Activated CD4-positive, alpha-beta T cell treated with anti-CD3 and anti-CD28 coated beads, Interleukin-2, amount 50 U/mL, for 24 hours (primary cell): ENCODE measurements around the gene SEMA4D.
"Not testable (repeated sequence)": the region's sequence is repeated elsewhere in the genome, so short reads cannot be mapped to it uniquely, and the experiment has no call there.

Experiments
- DNase-seq, 2 donors: peaks; one replicate each; pipeline ENCODE4 v3.0.0-alpha.2; 2020; ENCODE audit warnings: low read depth in 1 of 2, low spot score in 1 of 2

SEMA4D gene

DNA sequence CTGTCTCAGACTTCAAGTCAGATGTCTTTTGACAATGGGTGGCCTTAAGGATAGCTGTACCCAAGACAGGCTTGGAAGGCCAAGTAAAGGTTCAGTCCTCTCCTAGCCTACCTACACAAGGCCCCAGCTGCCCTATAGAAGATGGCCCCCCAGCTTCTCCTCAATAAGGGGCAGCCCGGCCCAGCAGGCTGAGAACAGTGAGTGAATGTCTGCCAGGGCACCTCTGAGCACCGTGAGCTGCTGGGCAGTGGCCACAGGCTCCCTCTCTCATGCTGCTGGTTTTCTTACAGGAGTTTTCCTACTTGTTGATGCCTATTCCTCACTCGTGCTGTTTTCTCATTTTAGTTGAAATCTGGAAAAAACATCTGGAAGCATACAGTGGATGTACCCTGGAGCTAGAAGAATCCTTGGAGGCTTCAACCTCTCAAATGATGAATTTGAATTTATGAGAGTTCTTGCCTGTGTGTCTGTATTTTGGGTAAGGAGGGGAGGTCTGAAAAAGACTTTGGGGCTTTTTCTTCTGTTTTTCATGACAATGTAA, 139.5 kb downstream of the SEMA4D start:
- DNase-seq, result no peak

- DNase-seq, result no peak
Observed at GRCh38 chr9:89357331-89358197, 140.3 kb downstream of the SEMA4D start.

DNA sequence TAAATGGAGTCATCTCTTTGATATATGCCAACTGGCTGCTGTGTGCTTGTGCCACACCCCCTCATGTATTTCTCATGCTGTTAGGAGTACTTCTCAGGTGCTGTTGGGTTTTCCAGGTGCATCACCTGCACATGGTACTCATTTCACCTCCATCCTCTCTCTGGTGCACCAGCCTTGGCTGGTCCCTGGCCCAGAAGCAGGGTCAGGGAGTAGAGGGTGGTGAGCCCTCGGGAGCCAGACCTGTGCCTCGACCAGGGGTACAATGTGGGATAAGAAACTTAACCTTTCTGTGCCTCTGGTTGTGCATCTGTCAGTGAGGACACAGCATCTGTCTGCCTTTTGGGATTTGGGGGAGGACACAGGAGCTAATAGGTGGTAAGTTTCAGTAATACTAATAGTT, 141.1 kb downstream of the SEMA4D start:
- no peak for DNase-seq

GRCh38 chr9:89354471-89354870, 143.4 kb downstream of the SEMA4D start:
- no peak for DNase-seq

GRCh38 chr9:89353989-89354388, 143.9 kb downstream of the SEMA4D start:
- DNase-seq, result no peak

DNA sequence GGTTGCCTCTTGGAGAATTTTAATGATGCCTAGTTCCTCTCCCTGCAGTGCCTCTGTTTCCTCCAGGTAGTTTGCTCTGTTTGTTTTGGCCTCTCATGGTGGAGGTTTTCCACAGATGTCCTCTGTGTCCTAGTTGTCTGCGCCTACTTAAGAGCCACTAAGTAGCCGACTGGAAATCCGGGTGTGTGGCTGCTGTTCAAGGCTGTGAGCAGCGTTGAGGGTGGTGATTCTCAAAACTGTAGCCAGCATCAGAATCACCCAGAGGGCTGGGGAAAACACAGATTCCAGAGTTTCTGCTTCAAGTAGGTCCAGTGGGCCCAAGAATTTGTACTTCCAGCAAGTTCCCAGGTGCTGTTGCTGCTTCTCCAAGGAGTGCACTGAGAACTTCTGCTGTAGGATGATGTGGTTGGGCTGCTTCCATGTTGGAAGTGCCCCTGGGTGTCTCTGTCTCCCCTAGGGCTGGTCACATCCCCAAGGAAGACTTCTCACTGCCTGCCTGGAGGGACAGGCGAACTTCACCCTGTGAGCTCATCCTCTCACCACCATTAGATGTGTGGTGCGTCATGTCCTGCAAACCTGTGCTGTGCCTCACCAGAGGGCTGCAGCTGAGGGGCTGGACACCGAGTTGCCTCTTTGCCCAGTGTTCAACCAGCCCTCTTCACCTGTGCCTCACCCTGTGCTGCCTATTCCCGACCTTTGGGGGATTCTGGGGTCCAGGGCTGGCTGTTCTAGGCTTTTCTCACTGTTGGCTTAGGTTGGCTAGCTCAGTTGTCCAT, 144.9 kb downstream of the SEMA4D start:
- no peak for DNase-seq

DNA sequence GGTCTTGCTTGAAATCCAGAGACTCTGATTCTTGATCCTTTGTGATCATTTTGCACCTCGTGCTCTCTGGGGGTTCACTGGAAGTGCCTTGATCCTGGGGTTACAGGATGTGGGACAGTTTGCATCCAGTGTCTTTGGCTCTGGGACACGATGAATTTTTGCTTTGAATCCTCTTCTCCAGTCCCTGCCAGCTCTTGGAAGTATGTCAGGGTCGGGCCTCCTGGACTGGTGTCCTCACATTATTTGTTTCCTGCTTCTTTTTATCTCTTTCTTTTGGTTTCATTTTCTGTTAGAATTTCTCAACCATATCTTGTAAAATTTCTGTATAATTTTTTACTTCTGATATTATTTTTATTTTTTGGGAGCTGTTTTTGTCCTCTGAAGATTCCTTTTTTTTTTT, 145.5 kb downstream of the SEMA4D start:
- no peak for DNase-seq

DNA sequence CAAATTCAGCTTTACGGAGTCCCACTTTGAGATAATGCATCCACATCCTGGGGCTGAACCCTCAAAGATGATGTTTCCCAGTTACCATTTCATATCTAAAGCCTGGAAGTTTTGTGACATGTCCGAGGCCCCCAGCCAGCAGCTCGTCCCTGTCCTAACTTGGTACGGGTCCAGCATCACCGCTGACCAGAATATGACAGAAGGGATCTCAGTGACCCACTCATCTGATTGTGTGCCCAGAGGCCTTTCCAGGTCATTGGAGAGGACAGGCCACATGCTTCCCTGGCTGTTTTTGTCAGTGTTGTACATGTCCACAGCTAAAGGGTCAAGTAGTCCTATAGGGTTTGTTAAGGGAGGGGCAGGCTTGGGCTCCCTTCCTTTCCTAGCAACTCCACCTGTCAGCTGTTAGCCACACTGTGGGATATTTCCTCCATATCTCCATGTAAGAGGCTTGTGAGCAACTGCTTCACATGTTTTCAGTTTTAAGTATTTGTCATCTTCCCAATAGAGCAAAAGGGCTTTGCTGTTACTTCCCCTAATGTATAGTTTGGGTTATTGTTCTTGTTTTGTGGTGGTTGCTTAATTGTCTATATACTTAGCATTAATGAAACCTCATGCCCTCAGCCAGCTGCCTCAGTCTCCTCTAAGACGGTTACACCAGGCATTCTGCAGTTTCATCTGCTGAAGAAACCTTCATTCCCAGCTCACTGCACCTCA, 146.2 kb downstream of the SEMA4D start:
- no peak for DNase-seq

- DNase-seq, result no peak
Observed at GRCh38 chr9:89350988-89351557, 146.8 kb downstream of the SEMA4D start.

GRCh38 chr9:89349607-89350006, 148.3 kb downstream of the SEMA4D start:
- no peak for DNase-seq

DNA sequence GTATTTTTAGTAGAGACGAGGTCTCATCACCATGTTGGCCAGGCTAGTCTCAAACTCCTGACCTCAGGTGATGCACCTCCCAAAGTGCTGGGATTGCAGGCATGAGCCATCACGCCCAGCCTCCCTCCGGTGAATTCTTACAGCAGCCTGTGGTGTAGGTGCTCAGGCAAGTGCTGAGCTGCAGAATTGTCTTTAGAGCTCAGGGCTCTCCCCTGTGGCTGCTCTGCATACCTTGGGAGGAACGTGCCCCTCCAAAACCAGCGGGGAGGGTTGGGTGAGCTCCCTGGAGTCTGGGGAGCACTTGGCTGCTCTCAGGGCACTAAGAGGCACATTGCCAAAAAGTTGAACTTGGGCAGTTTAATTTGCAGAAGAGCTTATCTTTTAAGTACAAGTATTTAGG, 150.3 kb downstream of the SEMA4D start:
- no peak for DNase-seq

DNA sequence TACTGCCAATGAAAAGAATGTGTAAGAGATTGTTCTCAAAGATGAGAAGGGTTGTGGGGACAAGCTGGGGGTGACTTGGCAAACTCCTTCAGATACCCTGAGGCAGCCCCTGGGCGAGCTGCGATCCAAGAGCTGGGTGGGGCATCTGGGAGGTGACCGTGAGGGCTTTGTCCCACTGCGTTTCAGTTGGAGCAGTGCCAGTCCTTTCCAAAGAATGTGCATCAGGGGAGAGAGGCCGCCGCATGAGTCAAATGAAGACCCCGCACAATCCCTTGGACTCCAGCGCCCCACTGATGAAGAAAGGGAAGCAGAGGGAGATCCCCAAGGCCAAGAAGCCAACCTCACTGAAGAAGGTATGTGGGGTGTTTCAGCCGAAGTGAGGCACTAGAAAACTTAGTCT, 151.2 kb downstream of the SEMA4D start:
- no peak for DNase-seq

- DNase-seq, result no peak
Observed at GRCh38 chr9:89345476-89345875, 152.4 kb downstream of the SEMA4D start.

DNA sequence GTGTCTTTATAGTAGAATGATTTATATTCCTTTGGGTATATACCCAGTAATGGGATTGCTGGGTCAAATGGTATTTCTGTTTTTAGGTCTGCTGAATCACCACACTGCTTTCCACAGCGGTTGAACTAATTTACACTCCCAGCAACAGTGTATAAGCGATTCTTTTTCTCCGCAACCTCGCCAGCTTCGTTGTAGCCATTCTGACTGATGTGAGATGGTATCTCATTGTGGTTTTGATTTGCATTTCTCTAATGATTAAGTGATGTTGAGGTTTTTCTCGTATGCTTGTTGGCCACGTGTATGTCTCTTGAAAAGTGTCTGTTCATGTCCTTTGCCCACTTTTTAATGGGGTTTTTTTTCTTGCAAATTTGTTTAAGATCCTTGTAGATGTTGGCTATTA, 154.1 kb downstream of the SEMA4D start:
- not testable (repeated sequence) for DNase-seq

- DNase-seq, result no peak
Observed at GRCh38 chr9:89342948-89343347, 155.0 kb downstream of the SEMA4D start.

DNA sequence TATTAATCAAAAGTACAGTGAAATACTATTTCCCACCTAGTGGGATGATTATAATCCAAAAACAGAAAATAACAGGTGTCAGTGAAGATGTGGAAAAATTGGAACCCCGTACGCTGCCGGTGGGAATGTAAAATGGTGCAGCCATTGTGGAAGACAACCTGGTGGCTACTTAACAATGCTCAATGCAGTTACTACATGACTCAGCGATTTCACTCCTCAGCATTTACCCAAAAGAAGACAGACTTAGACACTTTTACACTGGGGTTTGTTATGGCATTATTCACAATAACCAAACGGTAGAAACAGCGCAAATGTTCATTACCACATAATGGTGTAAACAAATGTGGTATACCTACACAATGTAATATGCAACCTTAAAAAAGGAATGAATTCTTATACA, 155.7 kb downstream of the SEMA4D start:
- no peak for DNase-seq

GRCh38 chr9:89340332-89340731, 157.6 kb downstream of the SEMA4D start:
- DNase-seq, result no peak

DNA sequence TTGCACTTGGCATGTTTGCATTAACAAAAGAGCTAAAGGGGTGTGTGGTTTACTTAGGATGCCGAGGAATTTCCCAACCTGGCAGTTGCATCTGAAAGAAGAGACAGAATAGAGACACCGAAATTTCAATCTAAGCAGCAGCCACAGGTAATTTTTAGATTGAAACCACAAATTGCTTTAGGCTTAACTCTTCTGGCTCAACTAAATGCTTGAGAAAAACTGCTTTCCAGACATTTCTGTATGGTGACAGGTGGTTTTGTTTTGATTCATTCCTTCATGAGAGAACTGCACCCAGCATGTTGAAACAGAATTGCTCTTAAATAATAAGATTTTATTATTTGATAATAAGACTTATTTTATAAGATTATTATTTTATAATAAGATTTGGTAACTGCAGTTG, 158.1 kb downstream of the SEMA4D start:
- DNase-seq, result no peak

DNA sequence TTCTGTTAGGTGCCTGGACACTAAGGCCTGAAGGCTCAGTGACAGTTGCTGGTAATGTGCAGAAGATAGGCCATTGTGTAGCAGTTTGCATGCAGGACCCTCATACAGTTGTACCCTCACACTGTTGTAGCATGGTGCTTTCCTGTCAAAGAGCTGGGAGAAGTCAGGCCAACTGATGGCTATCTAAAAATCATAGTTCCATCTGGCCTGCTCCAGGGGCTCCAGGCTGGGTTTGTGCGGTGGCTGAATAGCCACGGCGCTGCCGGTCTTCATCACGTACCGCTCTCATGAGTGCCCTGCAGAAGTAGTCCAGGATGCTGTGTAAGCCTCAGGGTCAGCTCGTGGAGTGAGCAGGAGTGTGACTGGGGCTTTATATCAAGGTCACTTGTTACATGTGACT, 167.4 kb downstream of the SEMA4D start:
- DNase-seq, result no peak

DNA sequence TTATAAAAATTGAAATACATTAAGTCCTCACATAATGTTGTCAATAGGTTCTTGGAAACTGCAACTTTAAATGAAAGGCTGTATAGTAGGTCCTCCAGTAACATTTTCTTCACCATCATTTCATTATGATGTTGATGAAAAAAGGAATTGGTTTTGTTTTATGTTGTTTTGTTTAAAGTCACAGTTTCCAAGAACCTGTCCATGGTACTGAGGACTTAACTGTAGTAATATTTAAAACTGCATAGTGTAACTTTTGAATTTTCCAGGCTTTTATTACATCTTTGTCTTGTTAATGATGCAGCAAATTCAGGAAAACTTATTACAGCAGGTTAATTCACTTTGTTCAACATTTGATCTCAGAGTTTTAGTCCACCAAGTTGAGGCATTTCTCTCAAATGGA, 168.0 kb downstream of the SEMA4D start:
- no peak for DNase-seq

- no peak for DNase-seq
Observed at GRCh38 chr9:89328064-89328463, 169.8 kb downstream of the SEMA4D start.
